ENCODE data around the gene ACLY.
"Not testable (repeated sequence)": the region's sequence is repeated elsewhere in the genome, so short reads cannot be mapped to it uniquely, and the experiment has no call there.

ACLY gene

DNA sequence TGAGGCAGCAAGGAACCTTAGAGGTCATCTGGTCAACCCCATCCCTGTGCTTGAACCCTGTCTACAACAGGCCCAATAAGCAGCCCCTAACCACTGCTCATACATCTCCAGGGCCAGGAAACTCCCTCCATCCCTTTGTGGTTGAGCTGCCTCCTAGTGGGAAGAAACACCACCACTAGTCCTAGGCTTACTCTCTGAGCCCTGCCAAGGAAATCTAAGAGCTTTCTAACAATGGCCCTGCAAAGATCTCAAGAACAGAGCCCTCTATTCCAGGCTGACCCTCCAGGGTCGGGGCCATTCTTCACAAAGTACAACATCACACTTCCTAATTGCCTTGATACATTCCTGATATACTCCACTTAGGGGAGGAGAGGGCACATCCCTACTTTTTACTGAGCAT, 5.8 kb downstream of the ACLY start:
- DNase-seq (ENCODE audit: low read depth, low spot score) = no peak

DNA sequence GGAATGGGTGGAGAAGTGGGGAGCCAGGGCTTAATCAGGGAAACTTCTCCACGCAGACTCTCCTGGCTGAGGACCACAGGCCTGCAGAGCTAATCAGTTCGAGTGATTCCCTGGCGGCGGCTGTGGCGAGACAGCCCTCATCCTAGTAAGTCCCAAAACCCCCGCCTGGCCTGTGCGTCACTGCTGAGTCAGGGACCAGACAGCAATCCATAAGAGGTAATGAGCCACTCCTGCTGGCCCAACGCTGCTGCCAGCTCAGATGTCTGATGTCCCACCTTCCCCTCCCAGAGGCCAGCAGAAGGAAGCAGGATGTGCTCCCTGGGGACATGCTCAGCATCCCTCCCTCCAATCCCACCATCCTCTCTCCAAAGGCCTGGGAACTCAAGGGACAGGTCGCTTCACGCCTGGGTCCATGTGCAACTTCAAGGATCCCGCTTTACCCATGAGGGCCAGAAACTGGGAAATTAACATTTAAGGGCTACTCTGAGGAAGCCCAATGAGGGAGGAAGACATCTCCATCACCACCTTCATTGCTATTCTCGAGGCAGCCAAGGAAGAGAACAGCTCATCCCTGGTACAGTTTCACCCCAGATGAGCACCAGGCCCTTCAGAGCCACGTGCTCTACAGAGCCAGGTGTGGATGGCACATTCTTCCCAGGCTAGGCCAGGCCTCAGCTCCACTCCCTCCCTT, 7.9 kb downstream of the ACLY start:
- DNase-seq (ENCODE audit: low read depth, low spot score) = no peak

DNA sequence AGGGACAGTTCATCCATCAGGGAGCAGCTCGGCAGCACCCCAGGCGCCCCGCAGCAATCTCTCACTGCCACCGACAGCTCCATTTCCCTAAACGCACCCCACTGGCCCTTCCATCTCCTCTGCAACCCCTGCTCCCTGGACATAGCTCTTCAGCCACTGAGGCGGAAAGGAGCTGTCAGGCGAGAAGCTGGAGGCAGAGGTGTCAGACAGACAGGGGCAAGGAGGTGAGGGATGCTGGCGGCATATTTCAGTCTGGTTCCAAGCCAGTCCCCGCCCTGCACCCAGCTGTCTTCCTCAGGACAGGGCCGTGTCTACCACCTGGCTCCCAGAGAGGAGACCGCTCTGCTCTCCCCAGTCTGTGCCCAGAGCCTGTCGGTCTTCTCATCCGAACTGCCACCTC, 9.7 kb downstream of the ACLY start:
- no peak for DNase-seq (ENCODE audit: low read depth, low spot score)

DNA sequence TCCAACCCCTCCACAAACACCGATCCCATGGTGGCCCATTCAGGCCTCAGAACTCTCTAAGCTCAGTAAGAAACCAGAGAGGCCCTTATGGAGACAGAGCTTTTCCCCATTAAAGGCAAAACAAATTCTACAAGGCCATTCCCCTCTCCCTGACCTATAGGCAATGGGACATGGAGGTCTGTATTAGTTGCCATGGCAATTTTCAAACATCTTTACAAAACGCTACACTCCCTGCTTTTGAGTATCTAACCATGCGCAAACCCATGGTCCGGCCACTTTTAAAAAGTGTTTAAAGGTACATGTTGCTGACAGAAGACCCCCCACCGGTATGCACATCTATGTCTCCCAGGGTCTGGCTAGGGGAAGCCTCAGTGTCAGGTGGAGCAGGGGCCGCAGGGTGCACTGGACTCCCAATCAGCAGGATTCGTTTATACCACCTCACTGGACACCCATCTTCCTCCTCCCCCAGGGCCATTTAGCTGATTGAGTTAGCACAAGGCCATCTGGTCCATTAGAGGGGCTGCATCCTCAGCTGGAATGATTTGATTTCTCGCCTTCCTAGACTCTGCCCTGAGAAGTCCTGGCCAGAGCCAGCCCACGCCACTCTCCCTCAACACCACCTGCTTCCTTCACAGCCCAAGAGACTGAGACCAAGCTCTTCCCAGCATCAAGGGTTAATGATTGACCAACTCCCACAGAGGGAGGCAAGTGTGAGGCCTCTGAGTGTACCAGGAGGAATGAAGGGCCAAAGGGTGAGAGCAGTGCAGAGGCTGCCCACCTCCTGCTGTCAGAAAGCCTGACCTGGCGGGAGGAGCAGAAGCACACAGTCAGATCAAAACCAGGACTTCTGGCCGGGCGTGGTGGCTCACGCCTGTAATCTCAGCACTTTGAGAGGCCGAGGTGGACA, 10.9 kb downstream of the ACLY start:
- no peak for DNase-seq (ENCODE audit: low read depth, low spot score)

DNA sequence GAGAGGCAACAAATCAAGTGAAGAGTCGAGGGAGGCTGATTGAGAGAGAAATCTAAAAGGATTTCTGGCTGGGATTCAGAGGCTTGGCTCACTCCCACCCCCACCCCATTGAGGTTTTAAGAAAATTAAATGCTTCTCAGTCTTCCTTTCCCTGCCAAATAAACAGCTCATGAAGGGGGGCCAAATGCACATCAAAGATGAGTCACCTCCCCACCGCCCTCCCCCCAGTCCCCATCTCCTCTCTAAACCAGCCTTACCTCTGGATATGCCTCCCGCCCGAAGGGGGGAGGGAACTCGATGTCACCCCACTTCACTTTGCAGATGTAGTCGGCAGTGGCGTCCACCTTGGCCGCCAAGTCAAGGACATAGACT, 11.6 kb downstream of the ACLY start:
- no peak for DNase-seq (ENCODE audit: low read depth, low spot score)

DNA sequence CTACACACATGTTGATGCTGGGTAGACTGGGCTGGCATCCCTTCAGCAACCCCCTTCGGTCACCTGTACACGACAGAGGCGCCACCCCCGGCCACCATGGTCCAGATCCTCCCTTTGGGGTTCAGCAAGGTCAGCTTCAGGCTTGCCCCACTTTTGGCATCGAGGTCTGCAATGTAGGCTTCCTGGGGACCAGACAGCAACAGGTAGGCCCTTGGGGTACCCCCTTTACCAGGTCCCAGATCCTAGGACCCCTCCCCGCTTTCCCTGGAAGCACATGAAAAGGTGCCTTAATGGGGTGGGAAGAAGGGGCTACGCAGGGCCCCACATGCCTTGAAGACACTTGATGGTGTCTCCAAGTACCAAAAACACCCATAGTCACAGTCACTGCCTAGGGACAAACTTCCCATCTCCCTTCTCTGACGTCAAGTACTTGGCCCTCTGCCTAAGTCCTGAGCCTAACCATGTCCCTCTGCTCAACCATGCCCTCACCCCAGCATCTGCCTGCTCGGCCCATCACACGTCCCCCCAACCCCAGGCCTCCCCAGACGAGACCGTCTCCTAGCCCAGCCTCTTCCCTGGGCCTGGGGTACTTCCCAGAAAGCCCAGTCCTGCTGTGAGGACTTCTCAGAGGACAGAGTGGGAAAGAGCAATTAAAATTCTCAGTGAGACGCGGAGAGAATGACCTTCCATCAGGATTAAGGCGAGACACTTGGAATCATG, 12.1 kb downstream of the ACLY start:
- DNase-seq (ENCODE audit: low read depth, low spot score) = no peak

DNA sequence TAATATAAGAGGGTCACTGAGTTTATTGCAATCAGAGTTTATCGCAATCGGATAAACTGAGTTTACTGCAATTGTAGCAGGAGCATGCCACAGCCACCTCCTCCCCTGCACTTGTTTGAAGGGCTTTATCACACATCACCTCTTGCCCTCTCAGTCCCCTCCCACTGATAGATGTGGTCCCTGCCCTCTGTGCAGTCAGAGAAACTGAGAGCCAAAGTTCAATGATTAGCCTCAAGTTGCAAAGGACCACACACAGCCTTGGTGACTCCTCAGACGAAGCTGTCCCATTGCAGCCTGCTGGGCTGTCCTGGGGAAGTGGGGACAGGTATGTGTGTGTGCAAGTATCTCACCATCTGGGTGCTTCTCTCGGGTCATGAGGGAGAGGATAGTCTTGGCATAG, 13.6 kb downstream of the ACLY start:
- DNase-seq (ENCODE audit: low read depth, low spot score) = no peak

DNA sequence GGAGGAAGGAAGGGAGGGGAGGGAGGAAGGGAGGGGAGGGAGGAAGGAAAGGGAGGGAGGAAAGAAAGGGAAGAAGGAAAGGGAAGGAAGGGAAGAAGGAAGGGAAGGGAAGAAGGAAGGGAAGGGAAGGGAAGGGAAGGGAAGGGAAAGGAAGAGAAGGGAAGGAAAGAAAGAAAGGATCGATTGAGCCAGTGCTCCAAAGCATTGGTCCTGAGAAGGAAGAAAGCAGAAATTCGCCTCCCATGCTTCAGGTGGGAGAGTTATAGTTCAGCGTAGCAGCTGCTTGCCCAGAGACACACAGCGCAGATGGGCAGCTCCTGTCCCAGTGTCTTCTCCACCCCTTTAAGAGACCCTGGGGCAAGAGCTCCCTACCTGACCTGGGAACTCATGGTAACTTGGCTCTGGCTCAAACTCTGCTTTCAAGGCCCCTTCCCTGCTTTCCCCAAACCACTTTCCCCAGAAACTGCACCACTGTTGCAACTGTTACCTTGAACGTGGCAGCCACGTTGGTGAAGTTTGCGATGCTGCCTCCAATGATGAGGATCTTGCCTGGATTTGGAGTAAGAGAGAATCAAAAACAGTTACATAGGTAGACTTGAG, 14.4 kb downstream of the ACLY start:
- no peak for DNase-seq (ENCODE audit: low read depth, low spot score)

DNA sequence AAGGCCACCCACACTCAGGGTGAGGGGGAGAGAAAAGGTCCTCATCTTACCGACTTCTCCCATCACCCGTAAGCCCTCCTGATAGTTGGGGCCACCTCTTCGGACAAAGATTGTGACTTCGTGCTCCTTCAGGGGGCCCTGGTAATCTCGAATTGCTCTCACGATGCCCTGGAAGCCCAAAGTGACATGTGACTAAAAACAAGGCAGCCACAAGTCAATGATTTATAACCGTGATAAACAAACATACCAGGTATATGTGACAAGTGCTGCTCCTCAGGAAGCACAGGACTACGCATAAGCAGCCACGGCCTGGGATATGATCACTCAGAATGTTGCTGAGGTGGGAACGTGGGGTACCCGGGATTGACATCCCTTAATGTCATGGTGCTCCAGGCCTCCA, 17.1 kb downstream of the ACLY start:
- no peak for DNase-seq (ENCODE audit: low read depth, low spot score)

DNA sequence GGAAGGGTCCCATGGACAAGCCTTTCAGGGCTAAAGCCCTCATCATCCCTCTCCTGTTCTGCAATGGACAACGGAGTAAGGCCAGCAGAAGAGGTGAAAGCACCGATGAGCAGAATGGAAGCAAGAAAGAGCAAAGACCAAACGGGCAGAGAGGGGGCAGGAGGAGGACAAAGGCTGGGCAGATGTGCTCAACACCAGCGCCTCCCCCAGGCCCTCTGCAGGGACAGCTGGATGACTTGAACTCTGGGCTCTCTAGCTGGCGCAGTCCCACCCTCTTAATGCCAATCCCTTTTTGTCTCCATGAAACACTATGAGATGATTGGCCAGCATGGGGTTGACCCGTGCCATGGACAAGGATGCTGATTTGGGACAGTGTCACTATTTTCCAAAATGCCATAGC, 22.0 kb downstream of the ACLY start:
- no peak for DNase-seq (ENCODE audit: low read depth, low spot score)

DNA sequence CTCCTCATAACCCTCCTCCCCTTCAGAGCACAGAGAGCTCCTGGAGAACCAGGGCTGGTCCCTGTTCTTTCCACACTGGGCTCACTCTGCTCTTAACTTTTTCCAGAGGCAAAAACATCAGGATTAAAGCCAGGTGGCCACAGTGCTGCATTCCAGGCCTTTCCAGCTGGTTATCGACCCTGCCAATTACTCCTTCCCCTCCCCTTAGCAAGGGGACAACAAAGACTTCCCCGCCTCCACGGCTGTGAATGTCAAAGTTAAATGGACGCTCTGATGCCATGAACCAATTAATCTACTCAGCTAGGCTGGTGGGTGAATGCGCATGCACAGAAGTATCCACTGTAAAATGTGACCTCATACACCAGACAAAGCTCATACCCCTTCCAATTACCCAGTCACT, 23.1 kb downstream of the ACLY start:
- no peak for DNase-seq (ENCODE audit: low read depth, low spot score)

DNA sequence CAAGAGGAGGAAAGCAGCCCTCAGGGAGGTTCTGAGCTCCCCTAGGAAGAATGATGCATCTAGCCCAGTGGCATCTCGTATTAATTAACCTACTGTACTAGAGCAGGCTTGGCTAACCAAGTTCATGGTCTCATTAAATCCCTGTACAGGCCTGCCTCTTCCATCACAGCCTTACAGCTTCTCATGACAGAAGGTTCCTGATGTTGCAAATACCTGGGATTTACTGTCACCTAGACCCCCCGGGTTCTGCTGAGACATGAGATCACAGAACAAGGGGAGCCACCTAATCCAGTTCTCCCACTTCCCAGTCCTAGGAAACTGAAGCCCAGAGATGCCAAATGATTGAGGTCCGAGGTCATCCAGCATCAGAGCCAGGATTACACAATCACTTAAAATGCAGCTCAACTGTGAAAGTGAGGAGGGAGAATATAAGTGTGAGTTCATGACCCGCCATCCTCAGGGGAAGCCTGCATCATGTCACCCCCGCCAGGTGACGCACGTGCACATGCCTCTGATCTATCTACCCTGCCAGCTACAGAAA, 23.9 kb downstream of the ACLY start:
- DNase-seq (ENCODE audit: low read depth, low spot score) = peak; percentile 78

DNA sequence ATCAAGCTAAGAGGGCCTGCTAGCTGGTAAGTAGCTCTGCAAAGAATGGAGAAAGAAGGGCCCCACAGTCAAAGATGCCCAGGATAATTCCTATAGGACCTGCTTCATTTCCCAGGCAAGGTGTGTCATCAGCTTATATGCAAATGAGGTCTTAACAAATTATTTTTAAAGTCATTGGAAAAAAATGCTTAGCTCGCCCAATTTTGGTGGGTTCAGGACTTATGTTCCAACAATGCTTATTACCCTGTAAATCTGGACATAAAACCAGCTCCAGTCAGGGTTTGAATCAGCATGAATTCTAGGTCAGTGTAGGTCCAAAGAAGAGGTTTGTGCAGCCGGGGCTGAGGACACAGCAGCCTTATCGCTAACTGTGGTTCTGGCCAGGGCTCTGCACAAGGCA, 25.4 kb downstream of the ACLY start:
- no peak for DNase-seq (ENCODE audit: low read depth, low spot score)

DNA sequence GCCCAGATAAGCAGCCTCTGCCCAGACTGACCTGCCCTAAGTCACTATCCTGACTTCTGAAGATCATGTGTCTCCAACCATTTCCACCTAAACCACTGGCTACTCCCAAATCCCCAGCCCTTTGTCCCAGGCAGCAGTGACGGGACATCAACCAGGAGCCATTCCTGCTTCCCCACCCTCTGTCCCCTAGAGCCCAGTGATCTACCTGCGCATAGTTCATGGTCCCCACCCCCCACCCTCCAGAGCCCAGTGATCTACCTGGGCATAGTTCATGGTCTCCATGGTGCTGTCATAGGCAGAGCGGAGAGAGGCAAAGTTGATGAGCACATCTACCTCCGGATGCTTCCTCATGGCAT, 26.8 kb downstream of the ACLY start:
- no peak for DNase-seq (ENCODE audit: low read depth, low spot score)

DNA sequence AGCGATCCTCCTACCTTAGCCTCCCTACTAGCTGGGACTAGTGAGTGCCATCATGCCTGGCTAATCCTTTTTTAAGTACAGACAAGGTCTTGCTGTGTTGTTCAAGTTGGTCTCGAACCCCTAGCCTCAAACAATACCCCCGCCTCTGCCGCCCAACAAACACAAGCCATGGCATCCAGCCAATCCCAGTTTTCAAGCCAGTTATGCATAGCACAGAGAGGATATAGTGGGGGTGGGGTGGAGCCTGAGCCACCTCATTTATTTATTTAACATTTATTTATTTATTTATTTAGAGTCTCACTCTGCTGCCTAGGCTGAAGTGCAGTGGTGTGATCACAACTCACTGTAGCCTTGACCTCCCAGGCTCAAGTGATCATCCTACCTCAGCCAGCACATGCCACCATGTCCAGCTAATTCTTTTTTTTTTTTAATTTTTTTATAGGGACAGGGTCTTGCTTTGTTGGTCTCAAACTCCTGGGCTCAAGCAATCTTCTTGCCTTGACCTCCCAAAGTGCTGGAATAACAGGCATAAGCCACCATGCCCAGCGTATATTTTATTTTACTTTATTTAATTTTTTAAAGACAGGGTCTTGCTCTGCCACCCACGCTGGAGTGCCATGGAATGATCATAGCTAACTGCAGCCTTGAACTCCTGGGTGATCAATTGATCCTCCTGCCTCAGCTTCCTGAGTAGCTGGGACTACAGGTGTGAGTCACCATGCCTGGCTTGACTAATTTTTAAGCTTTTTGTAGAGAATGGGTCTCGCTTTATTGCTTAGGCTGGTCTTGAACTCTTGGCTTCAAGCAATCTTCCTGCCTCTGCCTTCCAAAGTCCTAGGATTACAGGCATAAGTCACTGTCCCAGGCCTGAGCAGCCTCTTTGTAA, 27.4 kb downstream of the ACLY start:
- no peak for DNase-seq (ENCODE audit: low read depth, low spot score)

DNA sequence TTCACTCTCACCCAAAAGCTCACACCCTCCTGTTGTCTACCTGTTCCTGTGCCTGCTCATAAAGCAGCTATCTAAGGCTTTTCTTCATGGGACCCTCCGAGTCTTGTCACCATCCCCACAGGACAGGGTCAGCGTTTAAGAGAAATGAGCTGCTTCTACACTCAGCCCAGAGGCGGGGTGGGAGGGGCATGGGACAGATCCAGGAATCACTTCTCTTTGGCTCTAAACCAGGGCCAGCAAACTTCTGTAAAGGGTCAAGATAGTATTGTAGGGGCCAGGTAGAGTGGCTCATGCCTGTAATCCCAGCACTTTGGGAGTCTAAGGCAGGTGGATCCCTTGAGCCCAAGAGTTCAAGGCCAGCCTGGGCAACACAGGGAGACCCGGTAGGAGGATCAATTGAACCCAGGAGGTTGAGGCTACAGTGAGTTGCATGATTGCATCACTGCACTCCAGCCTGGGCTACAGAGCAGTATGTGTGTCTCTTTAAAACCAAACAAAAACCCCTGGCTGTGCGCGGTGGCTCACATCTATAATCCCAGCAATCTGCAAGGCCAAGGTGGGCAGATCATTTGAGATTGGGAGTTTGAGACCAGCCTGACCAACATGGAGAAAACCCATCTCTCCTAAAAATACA, 30.3 kb downstream of the ACLY start:
- DNase-seq (ENCODE audit: low read depth, low spot score) = no peak

DNA sequence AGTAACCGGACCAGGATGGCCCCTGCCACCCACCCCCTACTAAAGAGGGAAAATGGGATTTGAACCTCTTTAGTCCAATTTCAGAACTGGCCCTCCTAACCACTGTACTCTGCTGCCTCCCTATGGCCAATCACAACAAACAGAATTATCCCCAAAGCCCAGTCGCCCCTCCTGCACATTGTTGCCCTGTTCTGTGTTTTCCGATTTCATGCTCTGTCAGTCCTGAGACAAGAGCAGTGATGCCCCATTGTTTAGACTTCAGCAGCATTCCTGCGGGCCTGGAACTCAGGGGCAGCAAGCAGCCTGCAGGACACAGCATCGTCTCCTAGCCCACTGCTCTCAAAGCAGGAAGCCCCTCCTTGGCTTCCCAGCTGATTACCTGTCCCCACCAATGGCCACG, 33.0 kb downstream of the ACLY start:
- no peak for DNase-seq (ENCODE audit: low read depth, low spot score)

DNA sequence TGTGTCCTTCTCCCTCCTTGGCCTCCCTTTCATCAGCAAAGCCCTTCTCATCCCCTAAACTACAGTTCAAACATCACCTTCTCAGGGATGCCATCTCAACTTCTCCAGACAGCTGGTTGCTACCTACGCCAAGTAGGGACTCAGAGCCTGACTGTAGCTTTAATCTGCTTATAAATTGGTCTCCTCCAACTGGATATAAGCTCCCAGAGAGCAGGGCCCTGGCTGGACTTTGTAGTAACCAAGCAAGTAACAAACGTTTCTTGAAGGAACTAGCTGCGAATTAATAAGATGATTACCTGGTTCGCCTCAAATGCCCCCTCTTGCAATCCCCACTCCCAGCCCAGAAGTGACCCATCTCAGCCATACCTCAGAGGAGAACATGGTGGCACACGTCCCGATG, 36.0 kb downstream of the ACLY start:
- no peak for DNase-seq (ENCODE audit: low read depth, low spot score)

DNA sequence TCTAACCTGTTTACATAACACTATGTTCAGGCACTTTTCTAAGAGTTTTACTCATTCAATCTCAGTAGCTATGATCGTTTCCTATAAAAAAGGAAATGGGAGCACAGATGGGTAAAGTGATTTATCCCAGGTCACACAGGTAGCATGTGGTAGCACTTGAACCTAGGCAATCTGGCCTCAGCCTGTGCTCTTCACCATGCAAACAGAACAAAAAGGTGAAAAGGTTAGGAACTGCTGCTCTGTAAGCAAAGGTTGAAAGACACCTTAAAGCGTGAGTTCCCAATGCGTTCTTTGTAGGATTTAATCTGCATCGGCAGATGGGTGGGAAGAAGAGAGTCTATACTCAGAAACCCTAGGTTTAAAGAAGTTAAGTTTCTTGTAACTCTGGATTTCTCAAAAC, 38.6 kb downstream of the ACLY start:
- no peak for DNase-seq (ENCODE audit: low read depth, low spot score)

DNA sequence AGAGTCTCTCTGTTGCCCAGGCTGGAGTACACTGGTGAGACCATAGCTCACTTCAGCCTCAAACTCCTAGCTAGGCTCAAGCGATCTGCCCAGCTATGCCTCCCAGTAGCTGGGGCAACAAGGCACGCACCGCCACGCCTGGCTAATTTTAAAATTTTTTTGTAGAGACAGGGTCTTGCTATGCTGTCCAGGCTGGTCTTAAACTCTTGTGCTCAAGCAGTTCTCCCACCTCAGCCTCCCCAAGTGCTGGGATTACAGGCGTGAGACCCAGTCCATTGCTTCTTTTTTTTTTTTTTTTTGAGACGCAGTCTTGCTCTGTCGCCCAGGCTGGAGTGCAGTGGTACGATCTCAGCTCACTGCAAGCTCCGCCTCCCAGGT, 44.5 kb downstream of the ACLY start:
- not testable (repeated sequence) for DNase-seq (ENCODE audit: low read depth, low spot score)

Data from brain pericyte (primary cell).